Measurements from ENCODE around the gene HS3ST5.
"Not testable (repeated sequence)": the region's sequence is repeated elsewhere in the genome, so short reads cannot be mapped to it uniquely, and the experiment has no call there.

Gene HS3ST5

GRCh38 chr6:114080891-114081510 is 261.8 kb downstream of the HS3ST5 start:
- TF ChIP-seq JUND (IDR thresholded peaks at IDR 0.05; ENCODE audit: low read depth): no peak
- DNase-seq (ENCODE audit: low read depth in 1 of 2, low spot score in 1 of 2): no peak
- in situ Hi-C loops (cut with HindIII; ENCODE audit: low pct_unique_long_range_greater_than_20kb, low sequenced_read_pairs): no loop called here

GRCh38 chr6:114080410-114080809 is 262.4 kb downstream of the HS3ST5 start:
- in situ Hi-C loops (cut with HindIII; ENCODE audit: low pct_unique_long_range_greater_than_20kb, low sequenced_read_pairs); DNase-seq (ENCODE audit: low read depth in 1 of 2, low spot score in 1 of 2): not testable (repeated sequence)

- DNase-seq (ENCODE audit: low read depth in 1 of 2, low spot score in 1 of 2): no peak
- no peak for TF ChIP-seq JUND (IDR thresholded peaks at IDR 0.05; ENCODE audit: low read depth)
- in situ Hi-C loops (cut with HindIII; ENCODE audit: low pct_unique_long_range_greater_than_20kb, low sequenced_read_pairs): no loop called here
Observed at GRCh38 chr6:114075777-114076176, 267.0 kb downstream of the HS3ST5 start.

- no peak for TF ChIP-seq JUND (IDR thresholded peaks at IDR 0.05; ENCODE audit: low read depth)
- DNase-seq (ENCODE audit: low read depth in 1 of 2, low spot score in 1 of 2): no peak
- in situ Hi-C loops (cut with HindIII; ENCODE audit: low pct_unique_long_range_greater_than_20kb, low sequenced_read_pairs): no loop called here
Observed at GRCh38 chr6:114075300-114075699, 267.5 kb downstream of the HS3ST5 start.

- no peak for TF ChIP-seq JUND (IDR thresholded peaks at IDR 0.05; ENCODE audit: low read depth)
- in situ Hi-C loops (cut with HindIII; ENCODE audit: low pct_unique_long_range_greater_than_20kb, low sequenced_read_pairs): no loop called here
- DNase-seq (ENCODE audit: low read depth in 1 of 2, low spot score in 1 of 2): no peak
Observed at GRCh38 chr6:114068771-114069170, 274.1 kb downstream of the HS3ST5 start.

- no peak for DNase-seq (ENCODE audit: low read depth in 1 of 2, low spot score in 1 of 2)
- in situ Hi-C loops (cut with HindIII; ENCODE audit: low pct_unique_long_range_greater_than_20kb, low sequenced_read_pairs): no loop called here
- no peak for TF ChIP-seq JUND (IDR thresholded peaks at IDR 0.05; ENCODE audit: low read depth)
Observed at GRCh38 chr6:114068116-114068515, 274.7 kb downstream of the HS3ST5 start.

- in situ Hi-C loops (cut with HindIII; ENCODE audit: low pct_unique_long_range_greater_than_20kb, low sequenced_read_pairs): no loop called here
- no peak for DNase-seq (ENCODE audit: low read depth in 1 of 2, low spot score in 1 of 2)
- TF ChIP-seq JUND (IDR thresholded peaks at IDR 0.05; ENCODE audit: low read depth): no peak
Observed at GRCh38 chr6:114064862-114065261, 278.0 kb downstream of the HS3ST5 start.

- in situ Hi-C loops (cut with HindIII; ENCODE audit: low pct_unique_long_range_greater_than_20kb, low sequenced_read_pairs): no loop called here
- no peak for DNase-seq (ENCODE audit: low read depth in 1 of 2, low spot score in 1 of 2)
- no peak for TF ChIP-seq JUND (IDR thresholded peaks at IDR 0.05; ENCODE audit: low read depth)
Observed at GRCh38 chr6:114063956-114064355, 278.9 kb downstream of the HS3ST5 start.

- in situ Hi-C loops (cut with HindIII; ENCODE audit: low pct_unique_long_range_greater_than_20kb, low sequenced_read_pairs): no loop called here
- no peak for DNase-seq (ENCODE audit: low read depth in 1 of 2, low spot score in 1 of 2)
- TF ChIP-seq JUND (IDR thresholded peaks at IDR 0.05; ENCODE audit: low read depth): no peak
Observed at GRCh38 chr6:114062199-114062598, 280.6 kb downstream of the HS3ST5 start.

- TF ChIP-seq JUND (IDR thresholded peaks at IDR 0.05; ENCODE audit: low read depth): no peak
- in situ Hi-C loops (cut with HindIII; ENCODE audit: low pct_unique_long_range_greater_than_20kb, low sequenced_read_pairs): no loop called here
- no peak for DNase-seq (ENCODE audit: low read depth in 1 of 2, low spot score in 1 of 2)
Observed at GRCh38 chr6:114061741-114062140, 281.1 kb downstream of the HS3ST5 start.

- no peak for DNase-seq (ENCODE audit: low read depth in 1 of 2, low spot score in 1 of 2)
- in situ Hi-C loops (cut with HindIII; ENCODE audit: low pct_unique_long_range_greater_than_20kb, low sequenced_read_pairs): no loop called here
- no peak for TF ChIP-seq JUND (IDR thresholded peaks at IDR 0.05; ENCODE audit: low read depth)
Observed at GRCh38 chr6:114061116-114061515, 281.7 kb downstream of the HS3ST5 start.

- in situ Hi-C loops (cut with HindIII; ENCODE audit: low pct_unique_long_range_greater_than_20kb, low sequenced_read_pairs): no loop called here
Observed at GRCh38 chr6:114058435-114058834, 284.4 kb downstream of the HS3ST5 start.

GRCh38 chr6:114055763-114056162 is 287.1 kb downstream of the HS3ST5 start:
- no peak for TF ChIP-seq JUND (IDR thresholded peaks at IDR 0.05; ENCODE audit: low read depth)
- in situ Hi-C loops (cut with HindIII; ENCODE audit: low pct_unique_long_range_greater_than_20kb, low sequenced_read_pairs): no loop called here
- no peak for DNase-seq (ENCODE audit: low read depth in 1 of 2, low spot score in 1 of 2)

More at GRCh38 chr6:114058435-114058834, 284.4 kb downstream of the HS3ST5 start:
- peak in 1 of 2 experiments; percentile 24 for DNase-seq (ENCODE audit: low read depth in 1 of 2, low spot score in 1 of 2)
- no peak for TF ChIP-seq JUND (IDR thresholded peaks at IDR 0.05; ENCODE audit: low read depth)

- DNase-seq (ENCODE audit: low read depth in 1 of 2, low spot score in 1 of 2): no peak
- in situ Hi-C loops (cut with HindIII; ENCODE audit: low pct_unique_long_range_greater_than_20kb, low sequenced_read_pairs): no loop called here
- no peak for TF ChIP-seq JUND (IDR thresholded peaks at IDR 0.05; ENCODE audit: low read depth)
Observed at GRCh38 chr6:114055349-114055748, 287.5 kb downstream of the HS3ST5 start.

Measured in T47D (cell line).